Tibial nerve (tissue), 3 donors: ENCODE measurements around the gene SPAG9.

Source experiments
- POLR2A ChIP-seq, 2 donors: fragments of 450-650 bp; IDR thresholded peaks; one replicate each; pipeline ENCODE4 v1.6.1; 2017; ENCODE audit warnings: antibody characterized with exemption in 2 of 2, mild to moderate bottlenecking in 2 of 2, moderate library complexity in 2 of 2
- TF ChIP-seq, protein P1 (sequence below), 5 experiments: fragments of 200-600 bp in 3 of 5; fragments of 450-650 bp in 2 of 5; sonication (generic) in 3 of 5; IDR thresholded peaks; one replicate each; pipeline ENCODE4 v1.5.1; 2016 to 2019; ENCODE audit warnings: antibody characterized with exemption in 5 of 5, mild to moderate bottlenecking in 3 of 5, moderate library complexity in 2 of 5

DNA sequence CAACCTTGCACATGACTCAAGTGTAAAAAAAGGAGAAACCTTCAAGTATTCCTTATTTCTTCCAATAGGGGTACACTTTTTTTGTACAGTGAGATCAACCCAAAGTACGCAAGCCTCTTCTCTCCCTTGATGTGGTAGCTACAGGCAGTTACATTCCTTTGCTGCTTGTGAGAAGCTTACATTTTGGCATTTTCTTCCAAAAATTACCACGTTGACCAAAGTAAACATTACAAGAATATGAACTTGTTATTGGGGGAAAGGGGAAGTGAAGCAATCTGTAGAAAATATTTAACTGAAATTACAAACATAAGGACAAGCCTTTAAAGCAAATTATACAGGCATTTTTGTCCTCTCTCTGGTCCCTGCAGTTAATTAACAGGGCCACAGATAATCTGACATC, 157.5 kb downstream of the SPAG9 start:
- no peak for TF ChIP-seq POLR2A (IDR thresholded peaks at IDR 0.05)
- TF ChIP-seq, protein P1, sequence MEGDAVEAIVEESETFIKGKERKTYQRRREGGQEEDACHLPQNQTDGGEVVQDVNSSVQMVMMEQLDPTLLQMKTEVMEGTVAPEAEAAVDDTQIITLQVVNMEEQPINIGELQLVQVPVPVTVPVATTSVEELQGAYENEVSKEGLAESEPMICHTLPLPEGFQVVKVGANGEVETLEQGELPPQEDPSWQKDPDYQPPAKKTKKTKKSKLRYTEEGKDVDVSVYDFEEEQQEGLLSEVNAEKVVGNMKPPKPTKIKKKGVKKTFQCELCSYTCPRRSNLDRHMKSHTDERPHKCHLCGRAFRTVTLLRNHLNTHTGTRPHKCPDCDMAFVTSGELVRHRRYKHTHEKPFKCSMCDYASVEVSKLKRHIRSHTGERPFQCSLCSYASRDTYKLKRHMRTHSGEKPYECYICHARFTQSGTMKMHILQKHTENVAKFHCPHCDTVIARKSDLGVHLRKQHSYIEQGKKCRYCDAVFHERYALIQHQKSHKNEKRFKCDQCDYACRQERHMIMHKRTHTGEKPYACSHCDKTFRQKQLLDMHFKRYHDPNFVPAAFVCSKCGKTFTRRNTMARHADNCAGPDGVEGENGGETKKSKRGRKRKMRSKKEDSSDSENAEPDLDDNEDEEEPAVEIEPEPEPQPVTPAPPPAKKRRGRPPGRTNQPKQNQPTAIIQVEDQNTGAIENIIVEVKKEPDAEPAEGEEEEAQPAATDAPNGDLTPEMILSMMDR (IDR thresholded peaks at IDR 0.05), result no peak
